ENCODE data around the gene EVC.

GRCh38 chr4:5685296-5685695, 25.7 kb upstream of the EVC start:
- TF ChIP-seq CHD1 (IDR thresholded peaks at IDR 0.05; ENCODE audit: low read depth, low read length) (no peak), RFX5 (IDR thresholded peaks at IDR 0.05; ENCODE audit: borderline replicate concordance, low read depth, low read length) (no peak), ZNF274 (IDR thresholded peaks at IDR 0.05; ENCODE audit: borderline replicate concordance, extremely low read depth, low read length) (no peak), POLR2A (IDR thresholded peaks at IDR 0.05; ENCODE audit: control extremely low read depth in 1 of 2, low read depth in 2 of 2, low read length in 2 of 2) (no peak), PHF8 (conservative IDR thresholded peaks at IDR 0.05; ENCODE audit: low read depth, low read length) (no peak), SP2 (IDR thresholded peaks at IDR 0.05; ENCODE audit: low read length) (no peak), USF2 (IDR thresholded peaks at IDR 0.05; ENCODE audit: low read length) (no peak), CTCF (IDR thresholded peaks at IDR 0.05; ENCODE audit: control extremely low read depth in 1 of 3, insufficient read depth in 1 of 3, low read depth in 1 of 3, low read length in 3 of 3) (no peak), EZH2 (IDR thresholded peaks at IDR 0.05; ENCODE audit: low read depth, low read length, severe bottlenecking) (no peak), EP300 (IDR thresholded peaks at IDR 0.05; ENCODE audit: borderline replicate concordance in 1 of 2, low read depth in 2 of 2, low read length in 2 of 2) (no peak), HDAC2 (IDR thresholded peaks at IDR 0.05; ENCODE audit: borderline replicate concordance in 1 of 2, low read depth in 2 of 2, low read length in 2 of 2) (no peak)

Measured in H1 (cell line).